Cardiac muscle cell (in vitro differentiated cells and primary cell): Measurements from ENCODE around the gene ABHD5. TPM values are rescaled to one million over a fixed set of nuclear protein-coding genes. Genes with fewer than 3 reads are reported as not detected.
"Not testable (repeated sequence)": the region's sequence is repeated elsewhere in the genome, so short reads cannot be mapped to it uniquely, and the experiment has no call there.

ENCODE experiments used
- DNase-seq, 2 donors: peaks; one replicate each; pipeline versions ENCODE4 v3.0.0 to v3.0.0-alpha.2; 2010 to 2017; ENCODE audit warnings: low read depth in 1 of 2, low spot score in 1 of 2
- H3K27ac ChIP-seq: fragments of 200-600 bp; sonication (generic); 2 replicates; pipeline ENCODE4 v1.5.1; 2016
- H3K27me3 ChIP-seq: fragments of 200-600 bp; sonication (generic); 2 replicates; pipeline ENCODE4 v1.6.0; 2016; ENCODE audit warnings: control low read depth
- H3K36me3 ChIP-seq: fragments of 200-600 bp; sonication (generic); 2 replicates; pipeline ENCODE4 v1.5.1; 2016; ENCODE audit warnings: control low read depth
- H3K4me1 ChIP-seq: fragments of 200-600 bp; sonication (generic); 2 replicates; pipeline ENCODE4 v1.8.1; 2017; ENCODE audit warnings: low read depth, mild to moderate bottlenecking, mixed run types
- H3K4me3 ChIP-seq: fragments of 200-600 bp; sonication (generic); 2 replicates; pipeline ENCODE4 v1.5.1; 2016; ENCODE audit warnings: mild to moderate bottlenecking
- H3K9me3 ChIP-seq: fragments of 200-600 bp; sonication (generic); 2 replicates; pipeline ENCODE4 v1.5.1; 2017; ENCODE audit warnings: low read depth, mild to moderate bottlenecking, control low read depth
- polyA plus RNA-seq: library from polyadenylated mRNA; unstranded; fragments of >200 nt; fragmentation: Nextera tagmentation; extraction: Ambion mirVana; gene quantifications from 2 replicates; pipeline ENCODE4 v1.2.1, GENCODE V29; 2016
- total RNA-seq: library from RNA; depleted of rRNA; stranded (reverse); fragments of >200 nt; gene quantifications from 2 replicates; pipeline ENCODE4 v1.2.3, GENCODE V29; 2016
- TF ChIP-seq, protein P1 (sequence below): IDR thresholded peaks from 2 replicates; pipeline ENCODE4 v1.5.1; 2012; ENCODE audit warnings: low read depth, mild to moderate bottlenecking, low read length

ABHD5 gene
- total and polyA plus RNA-seq, 2 experiments from 2014 or later: 4.3 to 12.4 TPM

DNA sequence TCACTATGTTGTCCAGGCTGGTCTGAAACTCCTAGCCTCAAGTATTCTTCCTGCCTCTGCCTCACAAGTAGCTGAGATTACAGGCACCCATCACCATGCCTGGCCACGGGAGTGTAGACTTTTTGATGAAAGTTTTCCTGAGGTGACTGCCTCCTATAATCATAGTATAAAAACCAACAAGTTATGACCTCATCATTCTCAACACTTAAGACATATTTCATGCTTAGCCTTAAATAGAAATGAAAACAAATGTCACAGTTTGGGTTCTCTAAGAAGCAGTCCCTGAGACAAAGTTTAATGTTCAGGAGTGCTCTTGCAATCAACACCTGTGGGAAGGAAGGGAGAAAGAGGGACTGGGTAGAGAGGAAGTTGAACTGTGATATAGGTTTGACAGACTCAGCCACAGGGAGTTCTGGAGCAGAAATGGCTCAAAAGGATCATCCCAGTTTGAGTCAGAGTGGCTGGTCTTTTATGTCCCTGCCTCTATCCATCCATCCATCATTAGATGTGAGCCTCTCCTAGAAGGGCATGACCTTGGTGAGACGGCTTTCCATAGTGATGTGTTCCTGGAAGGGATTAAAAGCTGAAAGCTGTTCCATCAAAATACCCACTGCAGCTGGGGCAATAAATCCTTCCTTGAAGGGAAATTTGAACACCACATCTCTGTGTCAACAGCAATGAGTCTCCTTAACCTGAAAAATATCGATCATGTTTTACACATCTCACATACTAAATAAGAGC is 16.2 kb upstream of the ABHD5 start:
- no peaks in the 10 kb centered on the region for H3K9me3 ChIP-seq
- no peaks in the 10 kb centered on the region for H3K36me3 ChIP-seq
- H3K27me3 ChIP-seq: no peaks in the 10 kb centered on the region
- TF ChIP-seq, protein P1, sequence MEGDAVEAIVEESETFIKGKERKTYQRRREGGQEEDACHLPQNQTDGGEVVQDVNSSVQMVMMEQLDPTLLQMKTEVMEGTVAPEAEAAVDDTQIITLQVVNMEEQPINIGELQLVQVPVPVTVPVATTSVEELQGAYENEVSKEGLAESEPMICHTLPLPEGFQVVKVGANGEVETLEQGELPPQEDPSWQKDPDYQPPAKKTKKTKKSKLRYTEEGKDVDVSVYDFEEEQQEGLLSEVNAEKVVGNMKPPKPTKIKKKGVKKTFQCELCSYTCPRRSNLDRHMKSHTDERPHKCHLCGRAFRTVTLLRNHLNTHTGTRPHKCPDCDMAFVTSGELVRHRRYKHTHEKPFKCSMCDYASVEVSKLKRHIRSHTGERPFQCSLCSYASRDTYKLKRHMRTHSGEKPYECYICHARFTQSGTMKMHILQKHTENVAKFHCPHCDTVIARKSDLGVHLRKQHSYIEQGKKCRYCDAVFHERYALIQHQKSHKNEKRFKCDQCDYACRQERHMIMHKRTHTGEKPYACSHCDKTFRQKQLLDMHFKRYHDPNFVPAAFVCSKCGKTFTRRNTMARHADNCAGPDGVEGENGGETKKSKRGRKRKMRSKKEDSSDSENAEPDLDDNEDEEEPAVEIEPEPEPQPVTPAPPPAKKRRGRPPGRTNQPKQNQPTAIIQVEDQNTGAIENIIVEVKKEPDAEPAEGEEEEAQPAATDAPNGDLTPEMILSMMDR: no peak
- no peaks in the 10 kb centered on the region for H3K4me1 ChIP-seq
- H3K27ac ChIP-seq: no peak overlapping the region
- DNase-seq: no peak
- H3K4me3 ChIP-seq: no peak overlapping the region

DNA sequence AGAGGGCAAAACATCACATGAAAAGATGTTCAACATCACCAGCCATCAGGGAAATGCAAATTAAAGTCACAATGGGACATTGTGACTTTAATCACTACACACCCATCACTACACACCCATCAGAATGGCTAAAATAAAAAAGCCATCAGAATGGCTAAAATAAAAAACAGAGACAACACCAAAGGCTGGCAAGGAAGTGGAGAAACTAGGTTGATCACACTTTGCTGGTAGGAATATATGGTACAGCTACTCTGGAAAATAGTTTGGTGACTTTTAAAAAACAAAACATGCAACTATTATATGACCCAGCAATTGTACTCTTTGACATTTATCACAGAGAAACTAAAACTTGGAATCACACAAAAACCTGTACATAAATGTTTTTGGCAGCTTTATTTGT is 15.1 kb upstream of the ABHD5 start:
- TF ChIP-seq, protein P1: no peak
- H3K27me3 ChIP-seq: no peaks in the 10 kb centered on the region
- H3K36me3 ChIP-seq: no peaks in the 10 kb centered on the region
- H3K9me3 ChIP-seq: no peaks in the 10 kb centered on the region
- no peak for DNase-seq
- no peak overlapping the region for H3K4me3 ChIP-seq
- no peak overlapping the region for H3K27ac ChIP-seq
- no peaks in the 10 kb centered on the region for H3K4me1 ChIP-seq

DNA sequence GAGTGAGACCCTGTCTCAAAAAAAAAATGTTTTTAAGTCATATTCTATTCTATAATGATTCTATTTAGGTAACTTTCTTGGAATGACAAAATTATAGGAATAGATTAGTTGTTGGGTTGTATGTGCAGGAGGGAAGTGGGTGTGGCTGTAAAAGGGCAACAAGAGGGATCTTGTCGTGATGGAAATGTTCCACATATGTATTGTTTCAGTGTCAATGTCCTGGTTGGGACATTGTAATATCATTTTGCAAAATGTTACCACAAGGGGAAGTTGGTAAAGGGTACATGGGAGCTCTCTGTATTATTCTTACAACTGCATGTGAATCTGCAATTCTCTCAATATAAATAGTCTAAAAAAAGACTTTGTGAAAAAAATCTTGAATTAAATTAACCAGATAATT is 14.3 kb upstream of the ABHD5 start:
- Histone ChIP-seq H3K4me1 (no peaks in the 10 kb centered on the region), H3K9me3 (no peaks in the 10 kb centered on the region), H3K36me3 (no peaks in the 10 kb centered on the region), H3K27me3 (no peaks in the 10 kb centered on the region), H3K27ac (no peak overlapping the region), H3K4me3 (no peak overlapping the region)
- DNase-seq: no peak
- TF ChIP-seq, protein P1: no peak

DNA sequence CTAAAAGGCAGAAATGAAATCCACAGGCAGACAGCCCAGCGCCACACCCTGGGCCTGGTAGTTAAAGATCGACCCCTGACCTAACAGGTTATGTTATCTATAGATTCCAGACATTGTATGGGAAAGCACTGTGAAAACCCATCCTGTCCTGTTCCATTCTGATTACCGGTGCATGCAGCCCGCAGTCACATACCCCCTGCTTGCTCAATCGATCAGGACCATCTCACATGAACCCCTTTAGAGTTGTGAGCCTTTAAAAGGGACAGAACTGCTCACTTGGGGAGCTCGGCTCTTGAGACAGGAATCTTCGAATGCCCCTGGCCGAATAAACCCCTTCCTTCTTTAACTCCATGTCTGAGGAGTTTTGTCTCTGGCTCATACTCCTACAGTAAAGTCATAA is 12.4 kb upstream of the ABHD5 start:
- not testable (repeated sequence) for H3K9me3 ChIP-seq, H3K27ac ChIP-seq, DNase-seq, H3K4me1 ChIP-seq, H3K36me3 ChIP-seq, H3K4me3 ChIP-seq, H3K27me3 ChIP-seq

DNA sequence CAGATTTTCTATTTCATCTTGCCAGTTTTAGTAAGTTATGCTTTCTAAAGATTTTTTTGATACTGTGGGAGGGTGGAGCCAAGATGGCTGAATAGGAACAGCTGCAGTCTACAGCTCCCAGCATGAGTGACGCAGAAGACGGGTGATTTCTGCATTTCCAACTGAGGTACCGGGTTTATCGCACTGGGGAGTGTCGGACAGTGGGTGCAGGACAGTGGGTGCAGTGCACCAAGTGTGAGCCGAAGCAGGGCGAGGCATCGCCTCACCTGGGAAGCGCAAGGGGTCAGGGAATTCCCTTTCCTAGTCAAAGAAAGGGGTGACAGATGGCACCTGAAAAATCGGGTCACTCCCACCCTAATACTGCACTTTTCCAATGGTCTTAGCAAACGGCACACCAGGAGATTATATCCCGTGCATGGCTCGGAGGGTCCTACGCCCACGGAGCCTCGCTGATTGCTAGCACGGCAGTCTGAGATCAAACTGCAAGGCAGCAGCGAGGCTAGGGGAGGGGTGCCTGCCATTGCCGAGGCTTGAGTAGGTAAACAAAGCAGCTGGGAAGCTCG is 11.8 kb upstream of the ABHD5 start:
- not testable (repeated sequence) for H3K4me1 ChIP-seq, DNase-seq, H3K36me3 ChIP-seq, H3K4me3 ChIP-seq, H3K27ac ChIP-seq, H3K27me3 ChIP-seq, H3K9me3 ChIP-seq

DNA sequence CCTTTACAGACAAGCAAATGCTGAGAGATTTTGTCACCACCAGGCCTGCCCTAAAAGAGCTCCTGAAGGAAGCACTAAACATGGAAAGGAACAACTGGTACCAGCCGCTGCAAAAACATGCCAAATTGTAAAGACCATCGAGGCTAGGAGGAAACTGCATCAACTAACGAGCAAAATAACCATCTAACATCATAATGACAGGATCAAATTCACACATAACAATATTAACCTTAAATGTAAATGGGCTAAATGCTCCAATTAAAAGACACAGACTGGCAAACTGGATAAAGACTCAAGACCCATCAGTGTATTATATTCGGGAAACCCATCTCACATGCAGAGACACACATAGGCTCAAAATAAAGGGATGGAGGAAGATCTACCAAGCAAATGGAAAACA is 9.9 kb upstream of the ABHD5 start:
- not testable (repeated sequence) for DNase-seq, H3K4me3 ChIP-seq, H3K36me3 ChIP-seq, H3K9me3 ChIP-seq, H3K27ac ChIP-seq, H3K4me1 ChIP-seq, H3K27me3 ChIP-seq

DNA sequence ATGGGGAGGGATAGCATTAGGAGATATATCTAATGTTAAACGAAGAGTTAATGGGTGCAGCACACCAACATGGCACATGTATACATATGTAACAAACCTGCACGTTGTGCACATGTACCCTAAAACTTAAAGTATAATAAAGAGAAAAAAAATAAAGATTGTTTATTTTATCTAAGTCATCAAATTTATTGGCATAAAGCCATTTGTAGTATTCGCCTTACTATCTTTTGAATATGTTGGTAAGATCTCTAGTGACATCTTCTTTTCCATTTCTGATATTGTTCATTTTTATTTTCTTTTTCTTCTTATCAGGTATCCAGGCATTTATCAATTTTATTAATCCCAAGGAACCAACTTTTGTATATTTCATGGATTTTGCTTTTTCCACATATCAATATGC is 5.8 kb upstream of the ABHD5 start:
- H3K9me3 ChIP-seq: no peaks in the 10 kb centered on the region
- no peaks in the 10 kb centered on the region for H3K36me3 ChIP-seq
- DNase-seq: no peak
- H3K27me3 ChIP-seq: no peaks in the 10 kb centered on the region
- no peaks in the 10 kb centered on the region for H3K4me1 ChIP-seq
- no peak overlapping the region for H3K4me3 ChIP-seq
- H3K27ac ChIP-seq: no peak overlapping the region
- TF ChIP-seq, protein P1: no peak
